ENCODE data around the gene KDM6B. TPM values are rescaled to one million over a fixed set of nuclear protein-coding genes. Genes with fewer than 3 reads are reported as not detected.

KDM6B gene
- total RNA-seq, 1 donor from 2014 or later, result 13.8 TPM

DNA sequence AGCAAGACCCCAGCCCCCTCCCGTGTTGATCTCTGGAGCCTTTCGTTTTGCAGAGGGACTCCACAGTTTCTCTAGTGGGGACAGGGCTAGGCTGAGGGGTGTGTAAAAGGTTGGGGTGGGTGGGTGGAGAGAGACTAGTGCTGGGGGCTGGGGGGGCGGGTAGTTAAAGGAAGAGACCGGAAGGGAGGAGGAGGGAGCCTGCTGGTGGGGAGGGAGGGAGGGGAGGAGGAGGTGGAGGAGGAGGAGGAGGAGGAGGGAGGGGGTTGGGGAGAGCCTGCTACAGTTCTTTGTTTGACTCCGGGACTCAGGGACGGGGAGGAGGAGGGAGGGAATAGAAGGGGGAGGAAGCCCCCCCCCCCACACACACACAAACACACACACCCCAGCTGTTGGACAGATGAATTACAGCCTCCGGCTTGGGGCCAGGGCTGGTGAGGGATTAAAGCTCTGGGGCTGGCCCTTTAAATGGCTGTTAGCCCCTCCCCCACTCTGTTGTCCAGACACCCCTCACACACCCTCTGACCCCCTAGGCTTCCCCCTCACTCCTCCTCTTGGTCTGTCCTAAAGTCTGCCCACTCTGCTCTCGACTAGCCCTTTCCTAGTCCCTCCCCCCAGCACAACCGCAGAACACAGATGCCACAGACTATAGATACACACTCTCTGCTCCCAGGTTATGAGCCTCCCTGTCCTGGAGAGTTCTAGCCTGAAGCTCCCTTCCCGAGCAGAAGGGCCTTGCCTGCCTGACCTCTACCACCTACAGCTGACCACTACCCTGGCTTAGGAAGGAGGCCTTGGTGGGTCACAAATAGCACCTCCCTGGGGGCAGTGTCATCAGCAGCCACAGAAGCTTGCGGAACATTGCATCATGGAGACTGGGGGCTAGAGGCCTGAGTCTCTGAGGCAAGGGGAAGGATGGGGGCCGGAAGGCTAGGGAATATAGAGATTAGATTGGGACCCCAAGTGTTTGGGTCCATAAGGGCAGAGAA is 4.4 kb downstream of the KDM6B start:
- intact Hi-C loops (cut with micrococcal nuclease), result loop anchor here (10.0 kb wide), 2 partner anchors 224 to 286 kb away; partner anchors contain the start of genes FXR2 and HES7

DNA sequence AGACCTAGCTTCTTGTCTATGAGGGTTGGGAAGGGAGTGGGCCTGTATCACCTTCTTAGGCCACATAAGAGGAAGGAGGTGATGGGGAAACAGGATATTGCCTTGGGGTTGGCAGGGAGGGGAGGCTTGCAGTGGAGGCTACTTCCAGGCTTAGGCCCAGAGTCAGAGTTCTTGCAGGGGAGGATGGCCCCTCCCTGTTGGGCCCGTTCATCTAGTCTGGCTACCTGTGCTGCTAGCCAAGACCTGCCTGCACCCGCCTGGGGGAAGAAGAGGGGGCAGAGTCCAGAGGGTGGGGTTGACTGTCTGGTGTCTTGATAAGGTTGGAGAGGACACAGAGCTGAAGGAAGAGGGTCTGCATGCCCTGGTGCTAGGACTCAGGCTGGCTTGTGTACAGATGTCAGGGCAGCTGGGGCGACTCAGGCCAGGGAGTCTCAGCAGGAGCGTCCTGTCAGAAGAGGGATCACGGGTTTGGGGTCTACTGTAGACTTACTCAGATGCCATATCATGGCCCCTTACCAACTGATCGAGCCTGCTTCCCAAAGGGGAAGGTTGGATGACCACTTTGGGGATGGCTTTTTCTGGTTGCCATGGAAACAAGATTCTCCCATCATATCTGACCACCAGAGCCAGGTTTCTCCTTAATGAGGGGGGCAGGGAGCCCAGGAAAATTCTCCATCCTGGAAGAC is 5.3 kb downstream of the KDM6B start:
- intact Hi-C loops (cut with micrococcal nuclease), result loop anchor here (10.0 kb wide), 2 partner anchors 225 to 285 kb away; partner anchors contain the start of genes FXR2 and HES7

DNA sequence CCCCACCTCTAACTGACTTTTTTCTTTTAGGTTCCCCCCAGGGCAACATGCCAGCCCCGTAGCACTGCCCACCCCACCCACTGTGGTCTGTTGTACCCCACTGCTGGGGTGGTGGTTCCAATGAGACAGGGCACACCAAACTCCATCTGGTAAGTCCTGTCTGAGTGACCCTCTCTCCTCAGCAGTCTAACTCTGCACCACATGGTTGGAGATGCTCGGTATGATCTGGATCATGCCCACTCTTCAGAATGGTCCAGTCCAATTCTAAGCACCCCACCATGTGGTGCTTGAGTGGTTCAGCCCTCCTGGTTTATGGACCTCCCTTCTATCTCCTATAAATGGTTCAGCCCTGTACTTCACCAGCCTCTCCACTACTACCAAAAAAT is 5.9 kb downstream of the KDM6B start:
- intact Hi-C loops (cut with micrococcal nuclease), result loop anchor here (5.0 to 10.0 kb wide), 4 partner anchors 225 to 828 kb away; partner anchors contain the start of genes FXR2, HES7, MPDU1 and RNASEK

DNA sequence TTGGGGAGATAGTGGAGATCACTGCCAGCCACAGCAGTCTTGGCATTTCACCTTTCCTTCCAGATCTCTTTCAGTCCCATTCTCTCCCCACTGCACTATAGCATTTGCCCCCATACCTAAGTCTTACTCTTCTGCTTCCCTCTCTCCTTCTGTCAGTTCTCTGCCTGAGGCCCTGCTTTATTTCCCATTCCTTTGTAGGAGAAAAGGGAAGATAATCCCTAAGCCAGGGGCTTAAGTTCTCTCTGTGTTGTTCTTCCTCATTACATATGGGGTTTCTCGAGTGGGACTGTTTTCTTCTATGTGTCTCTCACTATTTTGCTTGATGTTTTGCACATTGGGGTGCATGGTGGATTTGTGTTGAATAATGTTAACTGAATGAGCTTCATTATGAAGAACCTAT is 6.4 kb downstream of the KDM6B start:
- intact Hi-C loops (cut with micrococcal nuclease), result loop anchor here (5.0 kb wide), 2 partner anchors 258 to 828 kb away; partner anchors contain the start of genes MPDU1 and RNASEK

DNA sequence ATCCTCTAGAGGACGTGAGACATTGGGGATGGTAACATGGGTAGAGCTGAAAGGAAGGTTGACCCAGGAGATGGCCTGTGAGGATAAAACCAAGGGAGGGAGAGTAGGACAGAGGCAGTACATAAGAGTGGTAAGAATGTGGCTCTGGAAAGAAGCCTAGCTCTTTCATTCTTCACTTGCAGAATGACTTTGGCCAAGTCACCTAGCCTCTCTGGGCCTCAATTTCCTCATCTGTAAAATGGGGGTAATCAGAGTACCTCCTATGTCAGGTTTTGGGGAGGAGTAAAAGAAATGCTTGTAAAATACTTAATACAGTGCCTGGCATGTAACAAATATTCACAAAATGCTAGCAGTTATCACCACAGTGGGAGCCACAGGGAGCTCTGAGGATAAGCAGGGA is 6.9 kb downstream of the KDM6B start:
- intact Hi-C loops (cut with micrococcal nuclease), result loop anchor here (5.0 kb wide), 2 partner anchors 259 to 829 kb away; partner anchors contain the start of genes MPDU1 and RNASEK

DNA sequence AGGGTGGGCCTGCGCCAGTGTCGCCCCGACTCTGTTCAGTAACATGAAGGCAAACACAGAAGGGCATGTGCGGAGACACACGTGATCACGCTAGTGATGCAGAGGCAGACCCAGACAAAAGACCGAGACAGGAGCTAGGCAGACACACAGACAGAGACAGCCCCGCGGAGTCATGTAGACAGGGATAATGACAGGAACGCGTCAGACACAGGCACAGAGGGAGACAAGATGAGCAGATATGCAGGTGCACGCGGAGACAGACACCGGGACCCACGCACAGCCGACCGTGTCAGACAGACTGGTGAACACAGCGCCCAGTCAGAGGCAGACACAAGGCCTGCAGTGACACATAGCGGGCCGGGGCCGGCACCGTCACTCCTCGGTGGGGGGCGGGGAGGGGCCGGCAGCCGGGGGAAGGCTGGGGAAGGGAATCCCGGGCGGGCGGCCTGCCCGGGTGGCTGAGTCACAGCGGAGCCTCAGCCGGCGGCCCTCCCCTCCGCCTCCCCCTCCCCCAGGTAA is 7.4 kb downstream of the KDM6B start:
- intact Hi-C loops (cut with micrococcal nuclease), result loop anchor here (5.0 kb wide), 2 partner anchors 259 to 829 kb away; partner anchors contain the start of genes MPDU1 and RNASEK

DNA sequence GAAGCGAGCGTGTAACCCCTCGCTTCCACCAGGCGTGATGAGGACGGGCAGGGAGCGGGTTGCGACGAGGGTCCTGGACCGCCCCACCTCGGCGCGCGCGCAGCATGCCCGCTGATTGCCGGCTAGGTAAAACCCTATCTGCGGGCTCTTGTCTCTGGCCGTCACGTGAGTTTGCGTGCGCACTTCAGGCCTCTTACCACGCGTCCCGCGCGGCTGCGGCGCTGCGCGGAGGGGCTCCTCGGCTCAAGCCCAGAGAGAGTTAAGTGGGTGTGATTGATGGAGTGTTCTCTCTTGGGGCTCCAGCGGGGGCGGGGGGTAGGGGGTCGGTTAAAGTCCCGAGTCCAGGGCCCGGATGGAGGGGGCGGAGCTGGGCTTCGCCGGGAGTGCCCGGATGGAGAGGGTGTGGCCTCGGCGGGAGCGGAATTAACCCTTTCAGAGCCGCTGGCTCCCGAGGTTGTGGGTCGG is 7.9 kb downstream of the KDM6B start:
- intact Hi-C loops (cut with micrococcal nuclease), result loop anchor here (1.0 to 5.0 kb wide), 5 partner anchors 9 to 830 kb away; partner anchors contain the start of genes MPDU1, RNASEK and TP53

DNA sequence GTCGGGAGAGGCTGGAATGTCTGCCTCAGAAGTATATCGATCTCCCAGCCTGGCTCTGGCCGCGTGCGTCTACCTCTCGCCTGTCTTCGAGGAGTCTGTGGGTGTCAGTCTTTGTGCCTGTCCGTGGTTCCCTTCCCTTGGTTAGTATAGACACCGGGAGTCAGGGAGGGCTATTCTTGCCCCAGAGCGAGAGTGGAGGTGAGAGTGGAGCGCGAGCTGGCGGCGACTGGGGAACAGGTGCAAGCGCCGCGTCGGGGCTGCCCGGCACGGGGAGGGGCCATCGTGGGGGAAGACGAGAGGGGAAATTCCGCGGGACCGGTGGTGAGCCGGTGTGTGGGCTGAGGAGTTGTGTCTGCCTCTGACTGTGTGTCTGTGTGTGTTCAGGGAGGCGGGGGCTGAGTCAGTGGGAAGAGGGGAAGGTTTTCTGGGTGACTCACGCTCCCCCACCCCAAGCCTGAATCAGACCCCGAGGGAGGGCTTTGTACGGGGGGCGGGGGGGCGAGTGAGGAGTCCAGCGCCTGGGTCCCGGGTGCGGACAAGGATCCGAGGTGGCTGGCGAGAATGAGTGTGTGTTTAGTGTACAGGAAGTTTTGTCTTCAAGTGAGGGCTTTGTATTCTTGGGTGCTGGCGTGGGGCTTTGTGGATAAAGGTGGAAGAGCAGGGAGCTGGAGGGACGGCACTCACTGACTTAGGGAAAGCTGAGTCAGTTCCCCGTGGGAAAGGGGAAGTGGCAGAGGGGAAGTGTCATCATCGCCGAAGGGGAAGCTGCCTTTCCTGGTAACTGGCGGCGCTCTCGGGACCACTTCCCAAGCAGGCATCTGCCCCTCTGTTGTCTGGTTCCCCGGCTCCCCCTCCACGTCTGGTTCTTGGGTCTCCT is 8.6 kb downstream of the KDM6B start:
- intact Hi-C loops (cut with micrococcal nuclease), result loop anchor here (1.0 to 5.0 kb wide), 6 partner anchors 9 to 830 kb away; partner anchors contain the start of genes MPDU1, RNASEK and TP53

DNA sequence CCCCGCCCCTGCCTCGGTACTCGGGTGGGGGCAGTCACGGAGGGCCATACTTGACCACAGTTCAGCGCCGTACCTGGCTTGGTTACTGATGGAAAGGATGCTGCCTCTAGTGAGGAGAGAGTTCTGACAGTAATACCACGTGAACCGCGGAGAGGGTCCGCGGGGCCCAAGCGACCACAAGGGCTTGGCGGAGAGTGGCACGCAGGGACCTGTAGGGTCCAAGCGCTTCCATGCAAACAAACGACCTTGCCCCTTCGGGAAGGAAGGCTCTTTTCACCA is 9.2 kb downstream of the KDM6B start:
- intact Hi-C loops (cut with micrococcal nuclease), result loop anchor here (1.0 to 5.0 kb wide), 5 partner anchors 156 to 831 kb away; partner anchors contain the start of genes MPDU1, RNASEK and TP53

DNA sequence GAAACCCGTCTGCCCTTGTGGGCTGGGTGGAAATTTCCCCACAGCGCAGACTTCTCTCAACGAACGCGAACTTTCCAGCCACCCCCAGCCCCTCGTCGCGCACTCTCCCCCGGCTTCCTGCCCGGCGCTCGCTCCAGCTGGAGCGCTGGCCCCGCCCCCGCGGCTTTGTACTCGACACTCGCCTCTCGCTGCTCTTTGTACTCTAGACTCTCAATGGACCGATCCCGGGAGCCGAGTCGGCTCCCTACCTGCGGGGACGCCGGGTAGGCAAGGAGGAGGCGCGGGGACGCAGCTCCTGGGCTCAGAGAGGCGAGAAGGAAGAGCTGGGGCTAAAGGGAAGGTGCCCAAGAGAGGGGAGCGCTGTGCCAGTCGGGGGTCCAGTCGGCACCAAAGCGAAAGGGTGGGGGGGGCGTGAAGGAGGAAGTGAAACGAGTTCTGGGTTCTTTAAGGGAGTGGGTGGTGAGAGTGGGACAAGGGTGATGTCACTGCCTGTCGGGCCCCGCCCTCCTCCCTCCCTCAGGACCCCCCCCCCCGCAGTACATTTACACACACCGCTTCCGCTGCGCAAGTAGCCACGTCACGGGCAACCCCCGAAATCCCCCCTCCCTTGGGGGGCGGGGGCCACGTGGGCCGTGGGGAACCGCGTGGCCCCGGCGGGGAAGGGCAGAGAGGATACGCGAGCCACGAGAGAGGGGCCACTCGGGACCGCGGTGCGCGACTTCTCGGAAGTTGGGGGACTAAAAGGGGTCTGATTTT is 9.7 kb downstream of the KDM6B start:
- intact Hi-C loops (cut with micrococcal nuclease), result loop anchor here (1.0 to 5.0 kb wide), 9 partner anchors 8 to 831 kb away; partner anchors contain the start of genes CNTROB, MPDU1, NAA38 and RNASEK

DNA sequence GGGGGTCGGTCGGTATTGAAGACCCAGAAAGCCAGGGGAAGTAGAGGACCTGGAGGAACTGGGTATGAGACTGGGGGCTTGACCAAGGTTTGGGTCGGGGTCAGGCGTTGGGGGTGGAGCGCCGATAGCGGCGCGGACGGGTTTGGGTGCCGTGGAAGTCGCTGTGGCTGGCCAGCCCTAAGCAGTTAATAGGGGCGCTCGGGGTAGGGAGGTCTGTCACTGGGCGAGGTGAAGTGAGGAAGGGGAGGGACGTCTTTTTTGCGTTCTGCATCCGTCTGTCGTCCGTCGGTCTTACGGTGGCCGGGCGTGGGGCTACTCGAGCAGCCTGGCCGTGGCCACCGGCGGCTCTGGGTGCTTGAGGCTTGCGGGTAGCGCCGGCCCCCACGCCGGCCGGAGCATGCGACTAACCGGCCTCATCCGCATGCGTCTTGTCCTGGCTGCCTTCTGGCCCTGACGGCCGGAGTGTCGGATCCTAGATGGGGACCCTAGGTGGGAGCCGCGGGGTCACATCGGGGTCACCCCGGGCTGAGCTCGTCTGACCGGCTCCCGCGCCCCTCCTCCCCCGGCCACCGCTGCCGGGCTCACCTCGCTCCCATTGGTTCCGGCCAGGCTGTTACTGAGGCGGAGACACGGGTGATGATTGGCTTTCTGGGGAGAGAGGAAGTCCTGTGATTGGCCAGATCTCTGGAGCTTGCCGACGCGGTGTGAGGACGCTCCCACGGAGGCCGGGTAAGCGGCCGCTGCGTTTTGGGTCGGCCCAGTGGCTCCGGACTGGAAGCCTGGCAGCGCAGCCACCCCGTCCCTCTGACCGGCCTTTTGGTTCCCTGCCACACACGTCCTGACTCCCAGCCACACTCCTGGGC is 10.5 kb downstream of the KDM6B start:
- intact Hi-C loops (cut with micrococcal nuclease), result loop anchor here (1.0 to 5.0 kb wide), 6 partner anchors 9 to 832 kb away; partner anchors contain the start of genes CNTROB, MPDU1, NAA38 and RNASEK

DNA sequence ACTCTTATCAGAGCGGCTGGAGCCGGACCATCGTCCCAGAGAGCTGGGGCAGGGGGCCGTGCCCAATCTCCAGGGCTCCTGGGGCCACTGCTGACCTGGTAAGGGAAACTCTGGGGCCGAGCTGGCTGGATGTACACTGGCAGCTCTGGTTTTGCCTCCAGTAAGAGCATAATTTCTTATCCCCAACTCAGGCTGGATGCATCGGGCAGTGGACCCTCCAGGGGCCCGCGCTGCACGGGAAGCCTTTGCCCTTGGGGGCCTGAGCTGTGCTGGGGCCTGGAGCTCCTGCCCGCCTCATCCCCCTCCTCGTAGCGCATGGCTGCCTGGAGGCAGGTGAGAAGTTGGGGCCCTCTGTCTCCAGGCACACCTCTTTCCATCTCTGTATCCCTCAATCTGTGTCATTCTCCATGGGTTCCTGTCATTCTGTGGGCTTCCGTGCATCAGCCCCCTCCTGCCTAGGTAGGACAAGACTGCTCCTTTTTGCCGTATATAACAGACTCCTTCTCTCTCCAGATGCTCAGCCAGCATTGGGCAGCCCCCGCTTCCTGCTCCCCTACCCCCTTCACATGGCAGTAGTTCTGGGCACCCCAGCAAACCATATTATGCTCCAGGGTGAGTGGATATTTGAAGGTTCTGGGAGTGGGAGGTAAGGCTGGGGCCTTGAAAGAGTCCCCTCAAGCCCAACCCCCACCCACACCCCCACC is 11.5 kb downstream of the KDM6B start:
- intact Hi-C loops (cut with micrococcal nuclease), result loop anchor here (2.0 kb wide), 2 partner anchors 41 to 87 kb away; partner anchors contain the start of gene CNTROB

DNA sequence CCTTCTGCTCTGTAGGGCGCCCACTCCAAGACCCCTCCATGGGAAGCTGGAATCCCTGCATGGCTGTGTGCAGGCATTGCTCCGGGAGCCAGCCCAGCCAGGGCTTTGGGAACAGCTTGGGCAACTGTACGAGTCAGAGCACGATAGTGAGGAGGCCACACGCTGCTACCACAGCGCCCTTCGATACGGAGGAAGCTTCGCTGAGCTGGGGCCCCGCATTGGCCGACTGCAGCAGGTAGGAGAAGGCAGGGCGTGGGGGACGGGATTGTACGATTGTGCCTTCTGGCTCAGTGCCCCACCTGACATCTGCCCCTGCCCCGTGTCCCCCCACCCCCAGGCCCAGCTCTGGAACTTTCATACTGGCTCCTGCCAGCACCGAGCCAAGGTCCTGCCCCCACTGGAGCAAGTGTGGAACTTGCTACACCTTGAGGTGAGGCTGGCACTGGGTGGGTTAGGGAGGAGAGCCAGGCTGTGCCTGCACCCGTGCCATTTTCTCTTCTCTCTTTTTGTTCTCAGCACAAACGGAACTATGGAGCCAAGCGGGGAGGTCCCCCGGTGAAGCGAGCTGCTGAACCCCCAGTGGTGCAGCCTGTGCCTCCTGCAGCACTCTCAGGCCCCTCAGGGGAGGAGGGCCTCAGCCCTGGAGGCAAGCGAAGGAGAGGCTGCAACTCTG is 12.2 kb downstream of the KDM6B start:
- intact Hi-C loops (cut with micrococcal nuclease), result no loop called here

DNA sequence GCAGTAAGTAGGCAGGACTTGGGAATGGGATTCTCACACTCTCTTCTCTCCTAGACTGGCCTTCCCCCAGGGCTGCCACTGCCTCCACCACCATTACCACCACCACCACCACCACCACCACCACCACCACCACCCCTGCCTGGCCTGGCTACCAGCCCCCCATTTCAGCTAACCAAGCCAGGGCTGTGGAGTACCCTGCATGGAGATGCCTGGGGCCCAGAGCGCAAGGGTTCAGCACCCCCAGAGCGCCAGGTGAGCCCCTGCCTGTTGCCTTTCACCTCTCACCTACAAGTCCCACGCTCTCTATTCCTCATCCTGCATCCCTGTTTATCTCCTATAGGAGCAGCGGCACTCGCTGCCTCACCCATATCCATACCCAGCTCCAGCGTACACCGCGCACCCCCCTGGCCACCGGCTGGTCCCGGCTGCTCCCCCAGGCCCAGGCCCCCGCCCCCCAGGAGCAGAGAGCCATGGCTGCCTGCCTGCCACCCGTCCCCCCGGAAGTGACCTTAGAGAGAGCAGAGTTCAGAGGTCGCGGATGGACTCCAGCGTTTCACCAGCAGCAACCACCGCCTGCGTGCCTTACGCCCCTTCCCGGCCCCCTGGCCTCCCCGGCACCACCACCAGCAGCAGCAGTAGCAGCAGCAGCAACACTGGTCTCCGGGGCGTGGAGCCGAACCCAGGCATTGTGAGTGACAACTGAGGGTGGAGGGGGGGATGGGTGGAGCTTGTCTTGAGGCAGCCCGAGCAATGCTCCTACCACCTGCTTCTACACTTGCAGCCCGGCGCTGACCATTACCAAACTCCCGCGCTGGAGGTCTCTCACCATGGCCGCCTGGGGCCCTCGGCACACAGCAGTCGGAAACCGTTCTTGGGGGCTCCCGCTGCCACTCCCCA is 13.0 kb downstream of the KDM6B start:
- intact Hi-C loops (cut with micrococcal nuclease), result no loop called here

DNA sequence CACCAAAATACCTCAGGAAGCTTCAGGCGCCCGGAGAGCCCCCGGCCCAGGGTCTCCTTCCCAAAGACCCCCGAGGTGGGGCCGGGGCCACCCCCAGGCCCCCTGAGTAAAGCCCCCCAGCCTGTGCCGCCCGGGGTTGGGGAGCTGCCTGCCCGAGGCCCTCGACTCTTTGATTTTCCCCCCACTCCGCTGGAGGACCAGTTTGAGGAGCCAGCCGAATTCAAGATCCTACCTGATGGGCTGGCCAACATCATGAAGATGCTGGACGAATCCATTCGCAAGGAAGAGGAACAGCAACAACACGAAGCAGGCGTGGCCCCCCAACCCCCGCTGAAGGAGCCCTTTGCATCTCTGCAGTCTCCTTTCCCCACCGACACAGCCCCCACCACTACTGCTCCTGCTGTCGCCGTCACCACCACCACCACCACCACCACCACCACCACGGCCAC is 14.1 kb downstream of the KDM6B start:
- intact Hi-C loops (cut with micrococcal nuclease), result no loop called here

DNA sequence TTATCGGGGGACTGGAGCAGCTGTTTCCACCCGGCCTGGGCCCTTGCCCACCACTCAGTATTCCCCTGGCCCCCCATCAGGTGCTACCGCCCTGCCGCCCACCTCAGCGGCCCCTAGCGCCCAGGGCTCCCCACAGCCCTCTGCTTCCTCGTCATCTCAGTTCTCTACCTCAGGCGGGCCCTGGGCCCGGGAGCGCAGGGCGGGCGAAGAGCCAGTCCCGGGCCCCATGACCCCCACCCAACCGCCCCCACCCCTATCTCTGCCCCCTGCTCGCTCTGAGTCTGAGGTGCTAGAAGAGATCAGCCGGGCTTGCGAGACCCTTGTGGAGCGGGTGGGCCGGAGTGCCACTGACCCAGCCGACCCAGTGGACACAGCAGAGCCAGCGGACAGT is 14.7 kb downstream of the KDM6B start:
- intact Hi-C loops (cut with micrococcal nuclease), result no loop called here

Measured in T-helper 2 cell treated with Interferon-gamma antibody and Interleukin-4, amounts not matched to agents 100 ng/mL and 5 ng/mL, for 36 hours (primary cell).